GM12878 (cell line): ENCODE data around the gene SPATC1L.

Experiments used
- ATF7 ChIP-seq: fragments of 450-650 bp; IDR thresholded peaks from 2 replicates; pipeline ENCODE4 v1.6.1; 2016; ENCODE audit warnings: low read depth, mild to moderate bottlenecking
- BMI1 ChIP-seq: fragments of 450-650 bp; IDR thresholded peaks from 2 replicates; pipeline ENCODE4 v1.6.1; 2016; ENCODE audit warnings: mild to moderate bottlenecking, moderate library complexity, borderline replicate concordance
- CEBPB ChIP-seq, 2 experiments: fragments of 150-350 bp in 1 of 2; IDR thresholded peaks; 2 replicates each; pipeline ENCODE4 v1.6.1; 2012 to 2014; ENCODE audit warnings: low read depth in 2 of 2, low read length in 2 of 2, borderline replicate concordance in 1 of 2, inconsistent platforms in 1 of 2
- CTCF ChIP-seq, 3 experiments: IDR thresholded peaks in 2 of 3; conservative IDR thresholded peaks in 1 of 3; 2 replicates each; pipeline ENCODE4 v1.5.1; 2011; ENCODE audit warnings: low read depth in 3 of 3, low read length in 3 of 3, mild to moderate bottlenecking in 3 of 3, control low read depth in 2 of 3, moderate library complexity in 2 of 3, inconsistent platforms in 1 of 3, mixed read lengths in 1 of 3; ENCODE audit not compliant: control insufficient read depth in 2 of 3, insufficient read depth in 1 of 3; ENCODE audit errors: extremely low read depth in 1 of 3
- E2F4 ChIP-seq: IDR thresholded peaks from 2 replicates; pipeline ENCODE4 v1.6.1; 2012; ENCODE audit warnings: low read depth, low read length, improper control_type of control experiment
- ETV6 ChIP-seq, 2 experiments: fragments of 450-650 bp in 1 of 2; IDR thresholded peaks in 1 of 2; conservative IDR thresholded peaks in 1 of 2; 2 replicates each; pipeline ENCODE4 v1.6.1; 2014; ENCODE audit warnings: antibody characterized with exemption in 1 of 2, borderline replicate concordance in 1 of 2, low read depth in 1 of 2, mild to moderate bottlenecking in 1 of 2, moderate library complexity in 1 of 2
- NRF1 ChIP-seq: conservative IDR thresholded peaks from 2 replicates; pipeline ENCODE4 v1.6.1; 2011; ENCODE audit warnings: mild to moderate bottlenecking, low read depth, low read length, improper control_type of control experiment
- POLR2A ChIP-seq: IDR thresholded peaks from 2 replicates; pipeline ENCODE4 v1.6.1; 2011; ENCODE audit warnings: low read depth, mild to moderate bottlenecking, low read length
- POLR2AphosphoS5 ChIP-seq: IDR thresholded peaks from 2 replicates; pipeline ENCODE4 v1.6.1; 2011; ENCODE audit warnings: mild to moderate bottlenecking, low read length, inconsistent platforms
- RELA ChIP-seq: fragments of 450-650 bp; IDR thresholded peaks from 2 replicates; pipeline ENCODE4 v1.8.0; 2014; ENCODE audit warnings: borderline replicate concordance; ENCODE audit not compliant: partially characterized antibody
- TCF12 ChIP-seq: IDR thresholded peaks from 2 replicates; pipeline ENCODE4 v1.6.1; 2011; ENCODE audit warnings: low read depth, mild to moderate bottlenecking, low read length
- ZNF274 ChIP-seq: IDR thresholded peaks from one replicate; pipeline ENCODE4 v1.8.0; 2011; ENCODE audit not compliant: insufficient read length, insufficient read depth

GRCh38 chr21:46138383-46138970 lies 45.8 kb downstream of the SPATC1L start:
- no peak for TF ChIP-seq ZNF274
- TF ChIP-seq BMI1: no peak
- TF ChIP-seq CTCF (IDR thresholded peaks at IDR 0.05 in 2 of 3, conservative IDR thresholded peaks at IDR 0.05 in 1 of 3; ENCODE audit: control insufficient read depth in 2 of 3, extremely low read depth in 1 of 3, insufficient read depth in 1 of 3, low read depth in 3 of 3, low read length in 3 of 3): no peak
- no peak for TF ChIP-seq CEBPB (IDR thresholded peaks at IDR 0.05; ENCODE audit: borderline replicate concordance in 1 of 2, low read depth in 2 of 2, low read length in 2 of 2)
- no peak for TF ChIP-seq NRF1
- no peak for TF ChIP-seq POLR2AphosphoS5
- TF ChIP-seq RELA: no peak
- no peak for TF ChIP-seq POLR2A
- TF ChIP-seq ATF7: no peak
- TF ChIP-seq ETV6 (conservative IDR thresholded peaks at IDR 0.05 in 1 of 2, IDR thresholded peaks at IDR 0.05 in 1 of 2; ENCODE audit: borderline replicate concordance in 1 of 2, low read depth in 1 of 2): no peak
- TF ChIP-seq TCF12: no peak
- no peak for TF ChIP-seq E2F4
